Suprapubic skin (tissue), 4 donors: ENCODE measurements around the gene DRD3. TPM values are rescaled to one million over a fixed set of nuclear protein-coding genes. Genes with fewer than 3 reads are reported as not detected.

Experiments used
- DNase-seq, 2 donors: peaks; one replicate each; pipeline ENCODE4 v3.0.0-alpha.2; 2019; ENCODE audit warnings: low spot score in 2 of 2
- H3K27ac ChIP-seq: fragments of 200-600 bp; sonication (generic); one replicate; pipeline ENCODE4 v1.5.1; 2019
- H3K27me3 ChIP-seq: fragments of 200-600 bp; sonication (generic); one replicate; pipeline ENCODE4 v1.5.1; 2019
- H3K36me3 ChIP-seq: fragments of 200-600 bp; sonication (generic); one replicate; pipeline ENCODE4 v1.5.1; 2019
- H3K4me1 ChIP-seq: fragments of 200-600 bp; sonication (generic); one replicate; pipeline ENCODE4 v1.5.1; 2019
- H3K4me3 ChIP-seq: fragments of 200-600 bp; sonication (generic); one replicate; pipeline ENCODE4 v1.5.1; 2019; ENCODE audit warnings: mild to moderate bottlenecking
- H3K9me3 ChIP-seq: fragments of 200-600 bp; sonication (generic); one replicate; pipeline ENCODE4 v1.5.1; 2019
- EP300 ChIP-seq: sonication (generic); formaldehyde crosslinking; IDR thresholded peaks from one replicate; pipeline ENCODE4 v1.6.1; 2017; ENCODE audit warnings: antibody characterized with exemption
- POLR2A ChIP-seq, 2 donors: fragments of 450-650 bp; IDR thresholded peaks; one replicate each; pipeline ENCODE4 v1.6.1; 2017; ENCODE audit warnings: antibody characterized with exemption in 2 of 2, mild to moderate bottlenecking in 2 of 2, moderate library complexity in 2 of 2
- POLR2AphosphoS5 ChIP-seq, 3 donors: sonication (generic); formaldehyde crosslinking; IDR thresholded peaks; one replicate each; pipeline ENCODE4 v1.6.1; 2017; ENCODE audit warnings: antibody characterized with exemption in 3 of 3
- WGBS: methylation state at CpG from one replicate; pipeline ENCODE4 v1.1.5; 2018; 5-methylcytosine and 5-hydroxymethylcytosine counted together
- total RNA-seq, 4 donors: library from RNA; depleted of rRNA; stranded (reverse); fragments of >200 nt; gene quantifications; one replicate each; pipeline ENCODE4 v1.1.0, GENCODE V29; 2016
- TF ChIP-seq, protein P1 (sequence below), 2 donors: fragments of 200-600 bp in 1 of 2; fragments of 450-650 bp in 1 of 2; sonication (generic) in 1 of 2; IDR thresholded peaks; one replicate each; pipeline ENCODE4 v1.5.1; 2016 to 2019; ENCODE audit warnings: antibody characterized with exemption in 2 of 2, mild to moderate bottlenecking in 1 of 2, moderate library complexity in 1 of 2

DRD3 gene
- total RNA-seq, 4 donors from 2014 or later = not detected

DNA sequence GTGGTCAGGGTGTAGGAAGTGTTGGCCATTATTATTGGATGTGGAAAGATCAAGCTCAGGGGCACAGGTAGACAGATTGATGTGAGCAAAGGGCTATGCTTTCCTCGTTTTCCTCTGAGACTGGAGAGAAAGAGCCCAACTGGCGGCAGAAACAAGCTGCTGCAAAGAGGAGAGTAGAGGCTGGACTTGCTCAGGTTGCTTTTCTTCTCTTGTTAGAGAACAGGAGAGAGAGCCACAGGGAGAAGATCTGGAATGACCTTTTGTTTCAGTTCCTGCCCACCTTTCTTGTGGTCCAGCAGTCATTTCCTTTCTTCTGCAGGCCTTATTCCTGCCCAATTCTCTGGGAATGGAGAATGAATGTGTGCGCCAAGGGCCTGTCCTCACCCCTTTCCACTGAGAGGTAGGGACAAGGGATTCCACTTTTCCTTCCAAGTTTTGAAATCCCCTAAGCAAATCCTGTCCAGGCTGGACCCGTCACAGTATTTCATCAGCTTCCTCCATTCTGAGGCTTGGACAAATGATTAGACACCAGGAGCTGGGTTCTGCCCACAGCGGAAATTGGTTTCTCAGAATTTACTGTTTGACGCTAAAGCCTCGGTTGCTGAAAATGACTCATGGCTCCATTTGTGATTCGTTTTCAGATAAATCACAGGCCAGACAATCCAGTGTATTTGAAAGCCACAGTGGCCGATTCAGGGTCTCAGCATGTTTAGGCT is 42.5 kb upstream of the DRD3 start:
- TF ChIP-seq, protein P1, sequence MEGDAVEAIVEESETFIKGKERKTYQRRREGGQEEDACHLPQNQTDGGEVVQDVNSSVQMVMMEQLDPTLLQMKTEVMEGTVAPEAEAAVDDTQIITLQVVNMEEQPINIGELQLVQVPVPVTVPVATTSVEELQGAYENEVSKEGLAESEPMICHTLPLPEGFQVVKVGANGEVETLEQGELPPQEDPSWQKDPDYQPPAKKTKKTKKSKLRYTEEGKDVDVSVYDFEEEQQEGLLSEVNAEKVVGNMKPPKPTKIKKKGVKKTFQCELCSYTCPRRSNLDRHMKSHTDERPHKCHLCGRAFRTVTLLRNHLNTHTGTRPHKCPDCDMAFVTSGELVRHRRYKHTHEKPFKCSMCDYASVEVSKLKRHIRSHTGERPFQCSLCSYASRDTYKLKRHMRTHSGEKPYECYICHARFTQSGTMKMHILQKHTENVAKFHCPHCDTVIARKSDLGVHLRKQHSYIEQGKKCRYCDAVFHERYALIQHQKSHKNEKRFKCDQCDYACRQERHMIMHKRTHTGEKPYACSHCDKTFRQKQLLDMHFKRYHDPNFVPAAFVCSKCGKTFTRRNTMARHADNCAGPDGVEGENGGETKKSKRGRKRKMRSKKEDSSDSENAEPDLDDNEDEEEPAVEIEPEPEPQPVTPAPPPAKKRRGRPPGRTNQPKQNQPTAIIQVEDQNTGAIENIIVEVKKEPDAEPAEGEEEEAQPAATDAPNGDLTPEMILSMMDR (IDR thresholded peaks at IDR 0.05) = no peak
- TF ChIP-seq POLR2AphosphoS5 (IDR thresholded peaks at IDR 0.05) (no peak), EP300 (no peak), POLR2A (IDR thresholded peaks at IDR 0.05) (no peak)
- Histone ChIP-seq H3K27ac (no peak overlapping the region), H3K4me1 (no peaks in the 10 kb centered on the region), H3K27me3 (no peaks in the 10 kb centered on the region), H3K36me3 (no peaks in the 10 kb centered on the region), H3K4me3 (no peak overlapping the region), H3K9me3 (peaks cover 16% of the 10 kb centered on the region)
- no peak for DNase-seq
- WGBS = 86% methylated on average over 9 of the region's 9 CpGs

DNA sequence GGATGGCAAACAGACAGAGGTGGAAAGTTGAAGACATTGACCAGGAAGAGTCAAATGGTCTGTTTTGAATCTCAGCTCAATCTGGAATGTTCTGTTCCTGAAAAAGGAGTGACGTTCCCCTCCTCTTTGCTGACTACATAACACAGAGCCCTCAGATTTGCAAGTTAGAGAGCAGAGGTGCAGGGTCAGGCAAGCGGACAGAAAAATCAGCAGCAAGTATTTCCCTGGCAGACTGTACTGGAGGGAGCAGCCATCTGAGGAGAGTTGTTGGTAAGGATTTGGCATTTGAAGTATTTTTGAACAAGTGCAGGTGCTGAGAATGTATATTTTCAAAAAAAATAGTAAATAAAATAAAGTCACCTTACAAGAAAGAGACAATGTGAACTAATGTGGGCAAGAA is 40.9 kb upstream of the DRD3 start:
- WGBS = 72% methylated on average over 2 of the region's 2 CpGs
- TF ChIP-seq POLR2AphosphoS5 (IDR thresholded peaks at IDR 0.05) (no peak), EP300 (no peak), POLR2A (IDR thresholded peaks at IDR 0.05) (no peak)
- TF ChIP-seq, protein P1 (IDR thresholded peaks at IDR 0.05) = no peak
- no peak for DNase-seq
- H3K9me3 ChIP-seq = peaks cover 3% of the 10 kb centered on the region
- no peaks in the 10 kb centered on the region for H3K4me1 ChIP-seq
- H3K27me3 ChIP-seq = no peaks in the 10 kb centered on the region
- no peak overlapping the region for H3K4me3 ChIP-seq
- H3K36me3 ChIP-seq = no peaks in the 10 kb centered on the region
- H3K27ac ChIP-seq = no peak overlapping the region

DNA sequence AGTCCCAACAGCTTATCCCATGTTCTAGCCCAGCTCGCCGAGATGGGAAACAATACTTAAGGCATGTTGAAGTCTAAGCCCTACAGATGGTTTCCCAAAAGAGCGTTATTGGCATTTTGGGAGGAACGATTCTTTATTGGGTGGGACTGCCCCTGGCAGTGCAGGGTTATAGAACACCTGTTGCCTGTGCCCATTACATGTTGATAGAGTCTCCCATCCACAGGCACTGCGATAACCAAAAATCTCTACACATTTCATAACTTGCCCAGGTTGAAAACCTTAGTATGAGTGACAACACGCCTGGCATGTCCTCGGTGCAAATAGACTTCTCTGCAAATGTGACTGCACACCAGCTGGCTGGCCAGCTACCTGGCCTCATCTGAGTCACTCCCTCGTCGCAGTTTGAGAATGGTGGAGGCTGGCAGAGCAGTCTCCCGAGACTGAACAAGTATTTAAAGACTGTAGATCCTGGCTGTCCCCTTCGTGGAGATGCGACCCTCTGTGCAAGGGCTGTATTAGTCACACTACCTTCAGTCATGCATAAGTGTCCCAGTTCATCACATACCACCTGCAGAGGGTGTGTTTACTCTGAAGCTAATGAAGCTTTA is 39.8 kb upstream of the DRD3 start:
- H3K27ac ChIP-seq = no peak overlapping the region
- H3K4me3 ChIP-seq = no peak overlapping the region
- no peaks in the 10 kb centered on the region for H3K36me3 ChIP-seq
- TF ChIP-seq POLR2AphosphoS5 (IDR thresholded peaks at IDR 0.05) (no peak), EP300 (no peak), POLR2A (IDR thresholded peaks at IDR 0.05) (no peak)
- TF ChIP-seq, protein P1 (IDR thresholded peaks at IDR 0.05) = no peak
- no peaks in the 10 kb centered on the region for H3K9me3 ChIP-seq
- 89% methylated on average over 12 of the region's 12 CpGs for WGBS
- no peaks in the 10 kb centered on the region for H3K27me3 ChIP-seq
- no peak for DNase-seq
- peaks cover 6% of the 10 kb centered on the region for H3K4me1 ChIP-seq

DNA sequence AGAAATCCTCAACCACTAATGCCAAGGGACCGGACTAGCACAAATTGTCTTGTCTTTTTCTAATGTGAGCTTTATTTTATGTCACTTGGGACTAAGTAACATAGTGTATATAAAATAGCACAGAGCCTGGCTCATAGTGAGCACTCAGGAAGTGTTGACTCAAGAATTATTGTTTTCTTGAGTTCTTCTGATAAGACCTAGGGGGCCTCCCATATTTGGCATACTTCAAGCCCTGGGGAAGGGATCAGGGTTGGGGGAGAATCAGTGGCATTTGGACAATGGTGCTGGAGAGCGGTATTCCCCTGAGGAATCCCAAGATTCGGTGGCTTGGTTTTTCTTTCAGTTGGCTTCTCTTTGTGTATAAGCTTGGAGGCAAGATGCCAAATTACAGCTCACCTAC is 39.2 kb upstream of the DRD3 start:
- TF ChIP-seq EP300 (no peak), POLR2AphosphoS5 (IDR thresholded peaks at IDR 0.05) (no peak), POLR2A (IDR thresholded peaks at IDR 0.05) (no peak)
- TF ChIP-seq, protein P1 (IDR thresholded peaks at IDR 0.05) = no peak
- peaks cover 13% of the 10 kb centered on the region for H3K4me1 ChIP-seq
- no peak overlapping the region for H3K27ac ChIP-seq
- H3K4me3 ChIP-seq = no peak overlapping the region
- H3K36me3 ChIP-seq = no peaks in the 10 kb centered on the region
- WGBS = 82% methylated on average over 3 of the region's 3 CpGs
- no peak for DNase-seq
- H3K9me3 ChIP-seq = no peaks in the 10 kb centered on the region
- no peaks in the 10 kb centered on the region for H3K27me3 ChIP-seq

DNA sequence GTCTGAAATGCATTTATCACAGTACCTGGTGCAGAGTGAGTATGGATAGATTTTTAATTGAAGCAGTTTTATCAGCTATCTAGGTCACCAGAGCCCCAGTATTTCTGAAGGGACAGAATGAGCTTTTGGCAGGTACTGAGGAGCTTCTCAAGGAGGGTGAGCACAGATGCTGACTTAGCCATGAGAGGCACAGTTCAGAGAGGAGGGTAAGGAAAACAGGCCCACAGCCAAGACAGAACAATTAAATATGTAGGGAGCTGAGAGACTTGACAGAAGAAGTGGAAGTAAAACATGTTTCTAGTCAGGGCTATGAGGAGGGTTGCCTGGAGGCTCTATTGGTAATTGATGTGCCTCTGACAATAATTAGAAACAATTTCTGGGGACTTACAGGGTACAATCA is 38.4 kb upstream of the DRD3 start:
- no peaks in the 10 kb centered on the region for H3K9me3 ChIP-seq
- DNase-seq = no peak
- no peak overlapping the region for H3K27ac ChIP-seq
- H3K4me3 ChIP-seq = no peak overlapping the region
- no peaks in the 10 kb centered on the region for H3K36me3 ChIP-seq
- peaks cover 13% of the 10 kb centered on the region for H3K4me1 ChIP-seq
- no peaks in the 10 kb centered on the region for H3K27me3 ChIP-seq
- no peak for TF ChIP-seq POLR2A (IDR thresholded peaks at IDR 0.05)
- TF ChIP-seq POLR2AphosphoS5 (IDR thresholded peaks at IDR 0.05) = no peak
- TF ChIP-seq, protein P1 (IDR thresholded peaks at IDR 0.05) = no peak
- no peak for TF ChIP-seq EP300
